Measurements from ENCODE around the gene CDK4. TPM values are rescaled to one million over a fixed set of nuclear protein-coding genes. Genes with fewer than 3 reads are reported as not detected.

The CDK4 gene
- total and polyA plus RNA-seq, 4 donors: 69.7 to 115 (median 89.9) TPM

- DNase-seq (no peak), ATAC-seq (ENCODE audit: insufficient read depth, low FRiP score) (no peak)
- H3K9me3 ChIP-seq (ENCODE audit: control insufficient read depth in 4 of 4, insufficient read depth in 3 of 4, low read length in 3 of 4): no peaks in the 10 kb centered on the region
- no peak overlapping the region for H3K27ac ChIP-seq (ENCODE audit: low read depth in 1 of 2, low read length in 1 of 2)
- H3K9ac ChIP-seq (ENCODE audit: insufficient read depth in 1 of 2, low read length in 2 of 2): no peak overlapping the region
- peaks cover 7 to 24% (median 13%) of the 10 kb centered on the region in 4 donors for H3K36me3 ChIP-seq (ENCODE audit: control insufficient read depth in 4 of 4, insufficient read depth in 4 of 4, low read length in 4 of 4)
- WGBS, 2 donors: 43 to 53% methylated on average over 2 of the region's 2 CpGs
- TF ChIP-seq, protein P1, sequence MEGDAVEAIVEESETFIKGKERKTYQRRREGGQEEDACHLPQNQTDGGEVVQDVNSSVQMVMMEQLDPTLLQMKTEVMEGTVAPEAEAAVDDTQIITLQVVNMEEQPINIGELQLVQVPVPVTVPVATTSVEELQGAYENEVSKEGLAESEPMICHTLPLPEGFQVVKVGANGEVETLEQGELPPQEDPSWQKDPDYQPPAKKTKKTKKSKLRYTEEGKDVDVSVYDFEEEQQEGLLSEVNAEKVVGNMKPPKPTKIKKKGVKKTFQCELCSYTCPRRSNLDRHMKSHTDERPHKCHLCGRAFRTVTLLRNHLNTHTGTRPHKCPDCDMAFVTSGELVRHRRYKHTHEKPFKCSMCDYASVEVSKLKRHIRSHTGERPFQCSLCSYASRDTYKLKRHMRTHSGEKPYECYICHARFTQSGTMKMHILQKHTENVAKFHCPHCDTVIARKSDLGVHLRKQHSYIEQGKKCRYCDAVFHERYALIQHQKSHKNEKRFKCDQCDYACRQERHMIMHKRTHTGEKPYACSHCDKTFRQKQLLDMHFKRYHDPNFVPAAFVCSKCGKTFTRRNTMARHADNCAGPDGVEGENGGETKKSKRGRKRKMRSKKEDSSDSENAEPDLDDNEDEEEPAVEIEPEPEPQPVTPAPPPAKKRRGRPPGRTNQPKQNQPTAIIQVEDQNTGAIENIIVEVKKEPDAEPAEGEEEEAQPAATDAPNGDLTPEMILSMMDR (IDR thresholded peaks at IDR 0.05; ENCODE audit: control extremely low read depth, extremely low read depth): no peak
- peaks cover 0 to 8% (median 4%) of the 10 kb centered on the region in 5 donors for H3K4me1 ChIP-seq (ENCODE audit: control insufficient read depth in 5 of 5, insufficient read depth in 5 of 5, low read length in 5 of 5)
- H3K27me3 ChIP-seq (ENCODE audit: control insufficient read depth in 3 of 3, insufficient read depth in 3 of 3, low read length in 2 of 3): no peaks in the 10 kb centered on the region
- H3K4me3 ChIP-seq: no peak overlapping the region
These were observed 29.7 kb upstream of the CDK4 start for GRCh38 chr12:57781801-57782200.

DNA sequence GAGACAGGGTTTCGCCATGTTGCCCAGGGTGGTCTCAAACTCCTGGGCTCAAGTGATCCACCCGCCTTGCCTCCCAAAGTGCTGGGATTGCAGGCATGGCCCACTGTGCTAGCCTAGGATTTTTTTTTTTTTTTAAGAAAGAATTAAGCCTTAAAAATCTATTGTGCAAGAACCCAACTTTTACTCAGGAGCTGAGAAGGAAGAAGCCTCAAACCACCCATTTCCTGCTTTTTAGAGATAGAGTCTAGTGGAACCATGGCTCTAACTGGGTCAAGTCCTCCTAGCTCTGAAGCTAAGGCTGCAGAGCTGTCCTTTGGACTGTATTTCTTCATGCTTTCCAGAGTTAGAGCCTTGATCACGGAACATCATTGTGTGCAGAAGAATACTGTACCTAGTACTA, 29.1 kb upstream of the CDK4 start:
- ATAC-seq (ENCODE audit: insufficient read depth, low FRiP score) (no peak), DNase-seq (no peak)
- Histone ChIP-seq H3K9me3 (ENCODE audit: control insufficient read depth in 4 of 4, insufficient read depth in 3 of 4, low read length in 3 of 4) (no peaks in the 10 kb centered on the region), H3K27me3 (ENCODE audit: control insufficient read depth in 3 of 3, insufficient read depth in 3 of 3, low read length in 2 of 3) (no peaks in the 10 kb centered on the region), H3K36me3 (ENCODE audit: control insufficient read depth in 4 of 4, insufficient read depth in 4 of 4, low read length in 4 of 4) (peaks cover 2 to 21% (median 12%) of the 10 kb centered on the region in 4 donors), H3K4me3 (no peak overlapping the region), H3K27ac (ENCODE audit: low read depth in 1 of 2, low read length in 1 of 2) (no peak overlapping the region), H3K4me1 (ENCODE audit: control insufficient read depth in 5 of 5, insufficient read depth in 5 of 5, low read length in 5 of 5) (peaks cover 0 to 8% (median 4%) of the 10 kb centered on the region in 5 donors), H3K9ac (ENCODE audit: insufficient read depth in 1 of 2, low read length in 2 of 2) (no peak overlapping the region)
- WGBS, 2 donors: 72 to 89% methylated on average over 3 of the region's 3 CpGs
- TF ChIP-seq, protein P1 (IDR thresholded peaks at IDR 0.05; ENCODE audit: control extremely low read depth, extremely low read depth): no peak

GRCh38 chr12:57780284-57780897, 28.3 kb upstream of the CDK4 start:
- no peak overlapping the region for H3K27ac ChIP-seq (ENCODE audit: low read depth in 1 of 2, low read length in 1 of 2)
- no peak for DNase-seq
- TF ChIP-seq, protein P1 (IDR thresholded peaks at IDR 0.05; ENCODE audit: control extremely low read depth, extremely low read depth): no peak

More at GRCh38 chr12:57780284-57780897, 28.3 kb upstream of the CDK4 start:
- H3K9ac ChIP-seq (ENCODE audit: insufficient read depth in 1 of 2, low read length in 2 of 2): no peak overlapping the region
- no peaks in the 10 kb centered on the region for H3K9me3 ChIP-seq (ENCODE audit: control insufficient read depth in 4 of 4, insufficient read depth in 3 of 4, low read length in 3 of 4)
- H3K4me3 ChIP-seq: no peak overlapping the region
- no peaks in the 10 kb centered on the region for H3K27me3 ChIP-seq (ENCODE audit: control insufficient read depth in 3 of 3, insufficient read depth in 3 of 3, low read length in 2 of 3)
- H3K36me3 ChIP-seq (ENCODE audit: control insufficient read depth in 4 of 4, insufficient read depth in 4 of 4, low read length in 4 of 4): peaks cover 0 to 20% (median 8%) of the 10 kb centered on the region in 4 donors
- H3K4me1 ChIP-seq (ENCODE audit: control insufficient read depth in 5 of 5, insufficient read depth in 5 of 5, low read length in 5 of 5): peaks cover 0 to 8% (median 4%) of the 10 kb centered on the region in 5 donors
- WGBS, 2 donors: 93 to 94% methylated on average over 4 of the region's 4 CpGs
- ATAC-seq (ENCODE audit: insufficient read depth, low FRiP score): no peak
